ENCODE results near the gene KANSL1.

- TF ChIP-seq CTCF (IDR thresholded peaks at IDR 0.05) (no peak), SP1 (CRISPR knock-in tag; conservative IDR thresholded peaks at IDR 0.05) (no peak), E2F4 (CRISPR knock-in tag; IDR thresholded peaks at IDR 0.05; ENCODE audit: borderline replicate concordance, low read depth) (no peak), STAT6 (CRISPR knock-in tag; conservative IDR thresholded peaks at IDR 0.05; ENCODE audit: low read depth) (no peak), OVOL2 (CRISPR knock-in tag; IDR thresholded peaks at IDR 0.05; ENCODE audit: borderline replicate concordance) (no peak), E2F1 (CRISPR knock-in tag; IDR thresholded peaks at IDR 0.05) (no peak), AFF4 (CRISPR knock-in tag; IDR thresholded peaks at IDR 0.05; ENCODE audit: borderline replicate concordance) (no peak), ZNF532 (CRISPR knock-in tag; IDR thresholded peaks at IDR 0.05; ENCODE audit: borderline replicate concordance) (no peak), ZBTB43 (CRISPR knock-in tag; IDR thresholded peaks at IDR 0.05) (no peak), MYBL2 (CRISPR knock-in tag; IDR thresholded peaks at IDR 0.05) (no peak), ATF1 (CRISPR knock-in tag; IDR thresholded peaks at IDR 0.05) (no peak), FOXK1 (CRISPR knock-in tag; IDR thresholded peaks at IDR 0.05) (no peak)
These were observed 156.7 kb downstream of the KANSL1 start for GRCh38 chr17:46036491-46036890.

All from WTC11 (cell line).